ENCODE measurements around the gene SH3PXD2A.

DNA sequence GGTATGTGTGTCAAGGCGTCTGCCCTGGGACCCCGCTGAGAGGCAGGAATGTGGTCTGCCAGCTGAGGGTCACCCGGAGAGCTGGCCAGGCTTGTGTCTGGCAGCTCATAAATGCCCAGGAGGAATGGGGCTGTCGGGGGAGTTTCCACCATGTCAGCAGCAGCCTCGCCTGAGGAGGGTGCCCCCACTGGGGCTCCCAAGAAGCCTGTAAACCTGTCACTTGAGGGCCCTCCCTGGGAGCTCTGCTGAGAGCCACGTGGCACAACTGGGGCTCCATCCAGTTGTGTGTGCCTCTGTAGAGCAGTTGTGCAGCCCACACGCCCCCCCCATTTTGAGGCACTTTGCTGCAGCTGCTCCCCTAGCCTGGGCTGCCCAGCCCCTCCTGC is 291.3 kb downstream of the SH3PXD2A start:
- TF ChIP-seq POLR2A (IDR thresholded peaks at IDR 0.05) (no peak), EP300 (IDR thresholded peaks at IDR 0.05; ENCODE audit: low read depth) (no peak), POLR2AphosphoS5 (IDR thresholded peaks at IDR 0.05) (no peak)
- TF ChIP-seq, protein P1, sequence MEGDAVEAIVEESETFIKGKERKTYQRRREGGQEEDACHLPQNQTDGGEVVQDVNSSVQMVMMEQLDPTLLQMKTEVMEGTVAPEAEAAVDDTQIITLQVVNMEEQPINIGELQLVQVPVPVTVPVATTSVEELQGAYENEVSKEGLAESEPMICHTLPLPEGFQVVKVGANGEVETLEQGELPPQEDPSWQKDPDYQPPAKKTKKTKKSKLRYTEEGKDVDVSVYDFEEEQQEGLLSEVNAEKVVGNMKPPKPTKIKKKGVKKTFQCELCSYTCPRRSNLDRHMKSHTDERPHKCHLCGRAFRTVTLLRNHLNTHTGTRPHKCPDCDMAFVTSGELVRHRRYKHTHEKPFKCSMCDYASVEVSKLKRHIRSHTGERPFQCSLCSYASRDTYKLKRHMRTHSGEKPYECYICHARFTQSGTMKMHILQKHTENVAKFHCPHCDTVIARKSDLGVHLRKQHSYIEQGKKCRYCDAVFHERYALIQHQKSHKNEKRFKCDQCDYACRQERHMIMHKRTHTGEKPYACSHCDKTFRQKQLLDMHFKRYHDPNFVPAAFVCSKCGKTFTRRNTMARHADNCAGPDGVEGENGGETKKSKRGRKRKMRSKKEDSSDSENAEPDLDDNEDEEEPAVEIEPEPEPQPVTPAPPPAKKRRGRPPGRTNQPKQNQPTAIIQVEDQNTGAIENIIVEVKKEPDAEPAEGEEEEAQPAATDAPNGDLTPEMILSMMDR (IDR thresholded peaks at IDR 0.05), result no peak
